ENCODE data around the gene WDR93.

The WDR93 gene

GRCh38 chr15:89662893-89663626 lies 27.6 kb upstream of the WDR93 start:
- ATAC-seq, result no peak

GRCh38 chr15:89664441-89665350 lies 25.9 kb upstream of the WDR93 start:
- ATAC-seq (no peak), DNase-seq (no peak)

More at GRCh38 chr15:89662893-89663626, 27.6 kb upstream of the WDR93 start:
- no peak for DNase-seq

GRCh38 chr15:89665449-89666181 lies 25.0 kb upstream of the WDR93 start:
- DNase-seq, result peak; percentile 25
- ATAC-seq, result peak; percentile 58

- DNase-seq (no peak), ATAC-seq (no peak)
These were observed 24.3 kb upstream of the WDR93 start for GRCh38 chr15:89666184-89666857.

GRCh38 chr15:89666858-89667705 lies 23.5 kb upstream of the WDR93 start:
- no peak for ATAC-seq
- DNase-seq, result no peak

GRCh38 chr15:89667706-89667960 lies 23.0 kb upstream of the WDR93 start:
- no peak for DNase-seq
- ATAC-seq, result no peak

- no peak for ATAC-seq
- no peak for DNase-seq
These were observed 22.4 kb upstream of the WDR93 start for GRCh38 chr15:89668171-89668570.

- DNase-seq (no peak), ATAC-seq (no peak)
These were observed 21.2 kb upstream of the WDR93 start for GRCh38 chr15:89669309-89669865.

- ATAC-seq (no peak), DNase-seq (no peak)
These were observed 20.7 kb upstream of the WDR93 start for GRCh38 chr15:89669941-89670340.

- ATAC-seq, result no peak
- DNase-seq, result no peak
These were observed 19.5 kb upstream of the WDR93 start for GRCh38 chr15:89670971-89671560.

GRCh38 chr15:89671687-89672086 lies 18.9 kb upstream of the WDR93 start:
- DNase-seq, result no peak
- no peak for ATAC-seq

GRCh38 chr15:89672221-89673164 lies 18.1 kb upstream of the WDR93 start:
- DNase-seq (no peak), ATAC-seq (no peak)

GRCh38 chr15:89673165-89673512 lies 17.5 kb upstream of the WDR93 start:
- ATAC-seq (peak; percentile 47), DNase-seq (peak; percentile 34)

- ATAC-seq (no peak), DNase-seq (no peak)
These were observed 16.1 kb upstream of the WDR93 start for GRCh38 chr15:89674526-89674925.

GRCh38 chr15:89675606-89676005 lies 15.0 kb upstream of the WDR93 start:
- no peak for DNase-seq
- no peak for ATAC-seq

- ATAC-seq, result no peak
These were observed 13.2 kb upstream of the WDR93 start for GRCh38 chr15:89677381-89677780.

GRCh38 chr15:89679212-89679611 lies 11.4 kb upstream of the WDR93 start, which contains the start of gene PLIN1:
PLIN1 (minus strand) TSS chr15:89679367; CDS start chr15:89677489, 1,878 bp downstream.
- ATAC-seq, result no peak
- no peak for DNase-seq

More at GRCh38 chr15:89677381-89677780, 13.2 kb upstream of the WDR93 start:
- no peak for DNase-seq

GRCh38 chr15:89680282-89680873 lies 10.2 kb upstream of the WDR93 start:
- DNase-seq (no peak), ATAC-seq (no peak)

- ATAC-seq (no peak), DNase-seq (no peak)
These were observed 9.5 kb upstream of the WDR93 start for GRCh38 chr15:89681146-89681545.
